Colonic mucosa (tissue), 4 donors: ENCODE measurements around the gene ALS2CL. TPM values are rescaled to one million over a fixed set of nuclear protein-coding genes. Genes with fewer than 3 reads are reported as not detected.

Experiments
- DNase-seq: peaks from one replicate; pipeline ENCODE4 v3.0.0-alpha.2; 2020
- H3K27ac ChIP-seq: fragments of 200-600 bp; one replicate; pipeline ENCODE4 v1.8.0; 2021
- H3K27me3 ChIP-seq: fragments of 200-600 bp; one replicate; pipeline ENCODE4 v1.8.0; 2021
- H3K36me3 ChIP-seq: fragments of 200-600 bp; one replicate; pipeline ENCODE4 v1.8.0; 2021
- H3K4me1 ChIP-seq: fragments of 200-600 bp; one replicate; pipeline ENCODE4 v1.8.0; 2021; ENCODE audit warnings: mild to moderate bottlenecking
- H3K4me3 ChIP-seq: fragments of 200-600 bp; one replicate; pipeline ENCODE4 v1.8.0; 2021
- H3K9ac ChIP-seq, 2 donors: one replicate each; pipeline ENCODE4 v1.7.0; 2013; ENCODE audit warnings: control low read depth in 2 of 2, low read depth in 2 of 2, low read length in 2 of 2
- H3K9me3 ChIP-seq: fragments of 200-600 bp; one replicate; pipeline ENCODE4 v1.8.0; 2021
- intact Hi-C: fragments of 100-400 bp; cut with DNase I; formaldehyde crosslinking; loops from one replicate; pipeline ENCODE4 v1.14.1; 2022
- total RNA-seq, 2 donors: library from RNA; stranded (reverse); fragmentation: NEBNext Ultra II Directional in 1 of 2; extraction: Animal tissue kit (Norgen Biotek cat#: 25700) in 1 of 2; gene quantifications; one replicate each; pipeline ENCODE4 v1.2.1, GENCODE V29; 2021
- TF ChIP-seq, protein P1 (sequence below): fragments of 200-600 bp; IDR thresholded peaks from one replicate; pipeline ENCODE4 v1.8.0; 2022; ENCODE audit warnings: antibody characterized with exemption, mild to moderate bottlenecking
- donor health status: healthy.
- donor health status: DM: no; HTN: no; CAD: no.
- donor health status: DM: no; HTN: no; CAD: no.

Gene ALS2CL
- total RNA-seq, 2 donors from 2014 or later, result 21.8 to 40.3 TPM

- Histone ChIP-seq H3K27me3 (no peaks in the 10 kb centered on the region), H3K4me3 (no peak overlapping the region), H3K36me3 (no peaks in the 10 kb centered on the region), H3K9ac (no peak overlapping the region), H3K4me1 (no peaks in the 10 kb centered on the region), H3K27ac (no peak overlapping the region), H3K9me3 (no peaks in the 10 kb centered on the region)
- TF ChIP-seq, protein P1, sequence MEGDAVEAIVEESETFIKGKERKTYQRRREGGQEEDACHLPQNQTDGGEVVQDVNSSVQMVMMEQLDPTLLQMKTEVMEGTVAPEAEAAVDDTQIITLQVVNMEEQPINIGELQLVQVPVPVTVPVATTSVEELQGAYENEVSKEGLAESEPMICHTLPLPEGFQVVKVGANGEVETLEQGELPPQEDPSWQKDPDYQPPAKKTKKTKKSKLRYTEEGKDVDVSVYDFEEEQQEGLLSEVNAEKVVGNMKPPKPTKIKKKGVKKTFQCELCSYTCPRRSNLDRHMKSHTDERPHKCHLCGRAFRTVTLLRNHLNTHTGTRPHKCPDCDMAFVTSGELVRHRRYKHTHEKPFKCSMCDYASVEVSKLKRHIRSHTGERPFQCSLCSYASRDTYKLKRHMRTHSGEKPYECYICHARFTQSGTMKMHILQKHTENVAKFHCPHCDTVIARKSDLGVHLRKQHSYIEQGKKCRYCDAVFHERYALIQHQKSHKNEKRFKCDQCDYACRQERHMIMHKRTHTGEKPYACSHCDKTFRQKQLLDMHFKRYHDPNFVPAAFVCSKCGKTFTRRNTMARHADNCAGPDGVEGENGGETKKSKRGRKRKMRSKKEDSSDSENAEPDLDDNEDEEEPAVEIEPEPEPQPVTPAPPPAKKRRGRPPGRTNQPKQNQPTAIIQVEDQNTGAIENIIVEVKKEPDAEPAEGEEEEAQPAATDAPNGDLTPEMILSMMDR, result no peak
- DNase-seq, result no peak
- intact Hi-C loops, result no loop called here
Measured at GRCh38 chr3:46734773-46735172, 41.3 kb upstream of the ALS2CL start.

DNA sequence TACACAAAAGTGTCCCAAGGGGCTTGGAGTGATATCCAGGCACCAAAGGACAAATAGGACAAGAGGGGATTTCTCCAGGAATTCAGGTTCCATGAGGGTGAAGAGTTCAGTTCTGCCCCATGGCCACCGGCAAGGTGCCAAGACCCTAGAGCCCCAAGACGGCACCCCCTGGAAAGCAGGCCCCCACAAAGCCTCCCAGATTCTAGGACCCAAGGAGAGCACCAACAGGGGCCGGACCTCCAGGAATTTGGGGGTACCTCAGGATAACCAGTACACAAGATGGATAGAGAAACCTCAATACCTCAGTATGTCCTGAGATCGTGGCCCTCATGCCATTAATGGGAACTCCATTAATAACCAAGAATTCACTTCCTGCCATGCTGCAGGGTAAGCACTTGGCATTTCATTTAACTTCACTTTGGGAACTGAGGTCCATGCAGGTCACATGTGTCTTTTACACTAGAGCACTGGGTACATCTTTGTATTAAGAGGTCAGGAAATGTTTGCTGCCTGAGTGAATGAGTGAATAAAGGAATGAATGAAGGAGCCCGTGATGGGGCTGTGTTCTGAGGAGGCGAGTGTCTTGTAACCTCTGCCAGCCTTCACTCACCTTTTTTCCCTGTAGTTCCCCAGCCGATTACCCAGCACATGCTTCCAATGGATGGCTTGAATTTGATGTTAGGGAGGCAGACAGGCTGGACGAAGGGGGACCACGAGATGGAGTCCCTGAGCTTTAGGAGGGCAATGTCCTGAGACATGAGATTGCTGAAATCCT, 39.7 kb upstream of the ALS2CL start:
- Histone ChIP-seq H3K4me1 (no peaks in the 10 kb centered on the region), H3K9me3 (no peaks in the 10 kb centered on the region), H3K27me3 (no peaks in the 10 kb centered on the region), H3K4me3 (no peak overlapping the region), H3K9ac (no peak overlapping the region), H3K36me3 (no peaks in the 10 kb centered on the region), H3K27ac (no peak overlapping the region)
- intact Hi-C loops, result no loop called here
- TF ChIP-seq, protein P1, result no peak
- no peak for DNase-seq

GRCh38 chr3:46731795-46732194, 38.3 kb upstream of the ALS2CL start:
- no peak overlapping the region for H3K27ac ChIP-seq
- no peaks in the 10 kb centered on the region for H3K9me3 ChIP-seq
- intact Hi-C loops, result no loop called here
- no peaks in the 10 kb centered on the region for H3K36me3 ChIP-seq
- H3K4me1 ChIP-seq, result no peaks in the 10 kb centered on the region
- no peak overlapping the region for H3K9ac ChIP-seq
- TF ChIP-seq, protein P1, result no peak
- no peaks in the 10 kb centered on the region for H3K27me3 ChIP-seq
- H3K4me3 ChIP-seq, result no peak overlapping the region
- DNase-seq, result no peak

- Histone ChIP-seq H3K27me3 (no peaks in the 10 kb centered on the region), H3K4me1 (no peaks in the 10 kb centered on the region), H3K9me3 (no peaks in the 10 kb centered on the region), H3K27ac (no peak overlapping the region), H3K9ac (no peak overlapping the region), H3K36me3 (no peaks in the 10 kb centered on the region), H3K4me3 (no peak overlapping the region)
- intact Hi-C loops, result no loop called here
- no peak for DNase-seq
- TF ChIP-seq, protein P1, result no peak
Measured at GRCh38 chr3:46730819-46731218, 37.3 kb upstream of the ALS2CL start.

DNA sequence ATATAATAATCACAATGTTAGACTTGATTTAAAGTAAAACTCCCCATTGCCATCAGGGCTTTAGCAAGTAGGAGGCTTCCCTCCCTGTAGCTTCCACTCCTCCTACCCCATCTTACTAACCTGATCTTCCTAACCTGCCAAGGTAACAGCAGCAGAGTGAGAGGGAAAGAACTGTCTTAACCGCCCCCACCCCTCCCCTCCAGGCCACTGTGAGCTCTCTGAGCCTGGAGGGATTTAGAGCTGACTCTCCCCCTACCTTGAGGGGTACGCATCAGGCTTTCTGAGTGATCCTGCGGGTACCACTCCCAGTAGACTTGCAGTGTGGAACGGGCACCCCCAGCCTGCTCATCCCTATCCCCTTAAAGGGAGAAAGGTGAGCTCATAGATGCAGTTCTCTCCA, 35.6 kb upstream of the ALS2CL start:
- intact Hi-C loops, result no loop called here
- H3K4me1 ChIP-seq, result no peaks in the 10 kb centered on the region
- H3K27ac ChIP-seq, result no peak overlapping the region
- no peak for DNase-seq
- H3K4me3 ChIP-seq, result no peak overlapping the region
- no peaks in the 10 kb centered on the region for H3K36me3 ChIP-seq
- no peak overlapping the region for H3K9ac ChIP-seq
- no peaks in the 10 kb centered on the region for H3K9me3 ChIP-seq
- TF ChIP-seq, protein P1, result no peak
- H3K27me3 ChIP-seq, result no peaks in the 10 kb centered on the region
